ENCODE measurements around the gene MAD1L1.

DNA sequence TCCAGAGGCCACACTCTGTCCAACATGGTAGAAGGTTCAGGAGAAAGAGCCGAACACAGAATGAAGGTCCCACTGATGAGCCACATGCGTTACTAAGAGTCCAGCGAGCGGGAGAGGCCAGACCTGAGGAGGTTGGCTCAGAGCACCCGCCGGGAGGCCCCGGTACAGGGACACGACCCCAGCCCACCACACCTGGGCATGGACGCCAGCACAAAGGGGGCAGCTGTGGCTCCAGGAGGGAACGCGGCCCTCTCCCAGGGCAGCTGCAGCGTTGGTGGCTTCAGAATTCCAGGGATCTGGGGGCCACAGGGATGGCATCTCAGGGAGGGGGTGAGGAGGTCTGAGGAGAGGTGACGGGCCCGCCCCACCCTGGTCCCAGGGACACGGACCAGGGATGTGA is 280.0 kb downstream of the MAD1L1 start:
- no peak for TF ChIP-seq EZH2 (IDR thresholded peaks at IDR 0.05; ENCODE audit: insufficient read depth, poor library complexity, severe bottlenecking)
- no peak for TF ChIP-seq EZH2phosphoT487 (IDR thresholded peaks at IDR 0.05; ENCODE audit: insufficient read depth, low read depth)
